SK-N-SH treated with all-trans-retinoic acid at 6 μM for 48 hours (cell line): Measurements from ENCODE around the gene MINDY4B.

ENCODE experiments used
- CSDC2 ChIP-seq: fragments of 250-450 bp; sonication (Bioruptor Pico); IDR thresholded peaks from 2 replicates; pipeline ENCODE4 v1.5.0; 2020; ENCODE audit warnings: mild to moderate bottlenecking, moderate library complexity
- CSRNP3 ChIP-seq: fragments of 250-450 bp; sonication (Bioruptor Pico); IDR thresholded peaks from 2 replicates; pipeline ENCODE4 v1.5.1; 2021; ENCODE audit warnings: mild to moderate bottlenecking, moderate library complexity
- PATZ1 ChIP-seq: fragments of 250-450 bp; sonication (Bioruptor Pico); IDR thresholded peaks from 2 replicates; pipeline ENCODE4 v1.8.0; 2020; ENCODE audit warnings: mild to moderate bottlenecking, moderate library complexity, borderline replicate concordance
- PPARA ChIP-seq: fragments of 250-450 bp; sonication (Bioruptor Pico); IDR thresholded peaks from 2 replicates; pipeline ENCODE4 v1.5.0; 2020; ENCODE audit warnings: mild to moderate bottlenecking, borderline replicate concordance
- TCF4 ChIP-seq: fragments of 250-450 bp; sonication (Bioruptor Pico); IDR thresholded peaks from 2 replicates; pipeline ENCODE4 v1.8.0; 2021; ENCODE audit warnings: mild to moderate bottlenecking, moderate library complexity, borderline replicate concordance
- ZFP3 ChIP-seq: fragments of 250-450 bp; sonication (Bioruptor Pico); IDR thresholded peaks from 2 replicates; pipeline ENCODE4 v1.5.0; 2020; ENCODE audit warnings: mild to moderate bottlenecking, moderate library complexity
- ZNF565 ChIP-seq: fragments of 450-650 bp; formaldehyde crosslinking; conservative IDR thresholded peaks from 2 replicates; pipeline ENCODE4 v1.5.0; 2020; ENCODE audit warnings: low read depth, mild to moderate bottlenecking, moderate library complexity

- no peak for TF ChIP-seq PATZ1
- TF ChIP-seq CSDC2 (CRISPR knock-in tag), result no peak
- TF ChIP-seq PPARA (CRISPR knock-in tag), result no peak
- no peak for TF ChIP-seq ZNF565 (CRISPR knock-in tag)
- TF ChIP-seq ZFP3, result no peak
- TF ChIP-seq TCF4, result no peak
- no peak for TF ChIP-seq CSRNP3 (CRISPR knock-in tag)
These were observed 23.0 kb upstream of the MINDY4B start for GRCh38 chr3:150928234-150928633.
